ENCODE measurements around the gene NRAP.
A peak's percentile ranks its signal among the peaks of the same experiment; 100 is the strongest.

DNA sequence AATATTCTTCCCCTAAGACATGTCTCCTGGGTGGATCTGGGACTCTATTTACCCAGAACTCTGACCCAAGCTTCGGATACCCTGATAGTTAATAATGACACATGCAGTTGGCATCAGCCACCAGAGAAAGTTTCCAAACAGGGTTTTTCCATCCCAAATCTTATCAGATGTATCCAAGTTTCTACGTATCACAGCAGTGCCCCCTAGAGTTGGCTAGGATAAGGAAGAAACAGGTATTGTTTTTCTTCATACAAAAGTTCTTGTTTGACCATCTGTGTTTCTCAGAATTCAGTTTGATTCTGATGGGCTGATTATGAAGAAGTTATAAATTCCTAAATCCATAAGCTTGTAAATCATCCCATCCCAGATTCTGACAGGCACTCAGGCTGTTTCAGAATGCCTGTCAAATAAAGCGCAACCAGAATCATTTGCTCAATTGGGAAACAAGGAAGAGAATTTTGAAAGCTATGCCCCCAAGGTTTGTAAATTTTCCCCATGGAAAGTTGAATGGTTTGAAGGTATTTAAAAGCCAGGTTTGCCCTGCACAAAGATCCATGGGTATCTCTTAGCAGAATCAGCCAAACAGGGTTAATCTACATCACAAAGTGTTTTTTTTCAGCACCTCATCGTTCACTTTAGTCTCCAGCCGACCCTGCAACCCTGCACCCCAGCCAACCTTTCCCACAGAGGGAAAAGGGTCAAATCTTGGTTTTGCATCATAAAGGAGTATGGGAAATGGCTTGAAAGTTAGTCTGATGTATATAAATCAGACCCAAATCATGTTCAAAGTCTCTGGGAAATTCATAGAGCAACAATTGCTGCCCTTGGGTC is 47.4 kb downstream of the NRAP start:
- TF ChIP-seq, protein P1, sequence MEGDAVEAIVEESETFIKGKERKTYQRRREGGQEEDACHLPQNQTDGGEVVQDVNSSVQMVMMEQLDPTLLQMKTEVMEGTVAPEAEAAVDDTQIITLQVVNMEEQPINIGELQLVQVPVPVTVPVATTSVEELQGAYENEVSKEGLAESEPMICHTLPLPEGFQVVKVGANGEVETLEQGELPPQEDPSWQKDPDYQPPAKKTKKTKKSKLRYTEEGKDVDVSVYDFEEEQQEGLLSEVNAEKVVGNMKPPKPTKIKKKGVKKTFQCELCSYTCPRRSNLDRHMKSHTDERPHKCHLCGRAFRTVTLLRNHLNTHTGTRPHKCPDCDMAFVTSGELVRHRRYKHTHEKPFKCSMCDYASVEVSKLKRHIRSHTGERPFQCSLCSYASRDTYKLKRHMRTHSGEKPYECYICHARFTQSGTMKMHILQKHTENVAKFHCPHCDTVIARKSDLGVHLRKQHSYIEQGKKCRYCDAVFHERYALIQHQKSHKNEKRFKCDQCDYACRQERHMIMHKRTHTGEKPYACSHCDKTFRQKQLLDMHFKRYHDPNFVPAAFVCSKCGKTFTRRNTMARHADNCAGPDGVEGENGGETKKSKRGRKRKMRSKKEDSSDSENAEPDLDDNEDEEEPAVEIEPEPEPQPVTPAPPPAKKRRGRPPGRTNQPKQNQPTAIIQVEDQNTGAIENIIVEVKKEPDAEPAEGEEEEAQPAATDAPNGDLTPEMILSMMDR (IDR thresholded peaks at IDR 0.05; ENCODE audit: borderline replicate concordance, extremely low read depth, low read length, poor library complexity, severe bottlenecking), result peak; percentile 39
- TF ChIP-seq EZH2 (IDR thresholded peaks at IDR 0.05; ENCODE audit: borderline replicate concordance, low read depth, low read length, severe bottlenecking), result no peak

All from DND-41 (cell line).